GM12891 (cell line): ENCODE data around the gene CYB5R3.
A peak's percentile ranks its signal among the peaks of the same experiment; 100 is the strongest.

Experiments
- PAX5 ChIP-seq: IDR thresholded peaks from 2 replicates; pipeline ENCODE4 v1.6.1; 2011; ENCODE audit warnings: low read length, moderate library complexity, mild to moderate bottlenecking; ENCODE audit not compliant: insufficient read depth, severe bottlenecking
- POLR2A ChIP-seq: IDR thresholded peaks from 2 replicates; pipeline ENCODE4 v1.6.1; 2011; ENCODE audit warnings: low read depth, low read length, control low read depth
- POLR2AphosphoS5 ChIP-seq: IDR thresholded peaks from 2 replicates; pipeline ENCODE4 v1.6.1; 2011; ENCODE audit warnings: low read depth, low read length, control low read depth
- POU2F2 ChIP-seq: IDR thresholded peaks from 2 replicates; pipeline ENCODE4 v1.6.1; 2011; ENCODE audit warnings: low read depth, mild to moderate bottlenecking, control low read depth, low read length, moderate library complexity
- SPI1 ChIP-seq: IDR thresholded peaks from 2 replicates; pipeline ENCODE4 v1.6.1; 2011; ENCODE audit warnings: low read depth, low read length, control low read depth
- TAF1 ChIP-seq: IDR thresholded peaks from 2 replicates; pipeline ENCODE4 v1.6.1; 2011; ENCODE audit warnings: low read depth, low read length, control low read depth

- TF ChIP-seq POU2F2 = no peak
- TF ChIP-seq POLR2A = no peak
- TF ChIP-seq TAF1 = no peak
- no peak for TF ChIP-seq POLR2AphosphoS5
- peak; percentile 50; the same call in 1 of the 2 replicates for TF ChIP-seq SPI1
- TF ChIP-seq PAX5 = no peak
Measured at GRCh38 chr22:42692239-42693054, 43.3 kb upstream of the CYB5R3 start.
